A673 (cell line): ENCODE measurements around the gene HBS1L. TPM values are rescaled to one million over a fixed set of nuclear protein-coding genes. Genes with fewer than 3 reads are reported as not detected.

Experiments used
- BruUV-seq: library from RNA; stranded (reverse); fragments of 400-500 nt; replicated peaks from 2 replicates; lab custom pipeline; 2021; lab: Mats Ljungman, UMichigan
- CTCF ChIA-PET: fragments of 300-600 bp; sonication (Branson Sonifier 250); formaldehyde crosslinking; loops from one replicate; lab custom pipeline; 2022; ENCODE audit warnings: antibody characterized with exemption; lab: Charles Lee
- POLR2A ChIA-PET: fragments of 300-600 bp; sonication (Branson Sonifier 250); formaldehyde crosslinking; loops from one replicate; lab custom pipeline; 2022; ENCODE audit warnings: antibody characterized with exemption; ENCODE audit not compliant: low non-redundant PET; lab: Charles Lee
- DNase-seq: peaks from one replicate; pipeline ENCODE4 v3.0.0-alpha.2; 2015; ENCODE audit warnings: low spot score
- H3K27ac ChIP-seq: fragments of 200-600 bp; sonication (generic); 2 replicates; pipeline ENCODE4 v1.5.1; 2016; ENCODE audit warnings: mixed run types, low read depth, mild to moderate bottlenecking, mixed read lengths, antibody characterized with exemption, low read length; ENCODE audit not compliant: poor library complexity, severe bottlenecking
- H3K27me3 ChIP-seq: fragments of 200-600 bp; sonication (generic); replicated peaks from 2 replicates; pipeline ENCODE4 v1.6.1; 2017; ENCODE audit warnings: mixed run types, low read depth, mild to moderate bottlenecking, mixed read lengths, antibody characterized with exemption, low read length; ENCODE audit not compliant: insufficient read depth, poor library complexity
- H3K36me3 ChIP-seq: fragments of 200-600 bp; sonication (generic); 2 replicates; pipeline ENCODE4 v1.6.1; 2016; ENCODE audit warnings: mixed run types, mild to moderate bottlenecking, mixed read lengths, antibody characterized with exemption, low read length; ENCODE audit not compliant: insufficient read depth, poor library complexity, severe bottlenecking
- H3K4me1 ChIP-seq: fragments of 200-600 bp; sonication (generic); 2 replicates; pipeline ENCODE4 v1.6.1; 2017; ENCODE audit warnings: mixed run types, mild to moderate bottlenecking, mixed read lengths, antibody characterized with exemption, low read length; ENCODE audit not compliant: insufficient read depth, poor library complexity, severe bottlenecking
- H3K4me3 ChIP-seq: fragments of 200-600 bp; sonication (generic); 2 replicates; pipeline ENCODE4 v1.5.1; 2016; ENCODE audit warnings: low read depth, mixed run types, mild to moderate bottlenecking, mixed read lengths, low read length; ENCODE audit not compliant: poor library complexity, severe bottlenecking
- H3K9me3 ChIP-seq: fragments of 200-600 bp; sonication (generic); 2 replicates; pipeline ENCODE4 v1.6.1; 2016; ENCODE audit warnings: mixed run types, low read depth, mild to moderate bottlenecking, mixed read lengths, antibody characterized with exemption, low read length; ENCODE audit not compliant: poor library complexity, severe bottlenecking
- EZH2 ChIP-seq: fragments of 200-600 bp; sonication (generic); IDR thresholded peaks from 2 replicates; pipeline ENCODE4 v1.6.1; 2017; ENCODE audit warnings: borderline replicate concordance, low read depth, mild to moderate bottlenecking, mixed read lengths, antibody characterized with exemption, low read length; ENCODE audit not compliant: poor library complexity, severe bottlenecking
- intact Hi-C: fragments of 100-400 bp; cut with micrococcal nuclease; formaldehyde crosslinking; loops from one replicate; pipeline ENCODE4 v1.10.0; 2022; ENCODE audit not compliant: unreplicated experiment
- total RNA-seq: library from RNA; stranded (reverse); gene quantifications from 2 replicates; pipeline ENCODE4 v1.2.3, GENCODE V29; 2021
- TF ChIP-seq, protein P1 (sequence below): fragments of 300-800, 200-600 bp; sonication (generic); conservative IDR thresholded peaks from 2 replicates; pipeline ENCODE4 v1.5.1; 2017; ENCODE audit warnings: low read depth, mild to moderate bottlenecking, antibody characterized with exemption, low read length, moderate library complexity, mixed read lengths

The HBS1L gene
- total RNA-seq, 1 experiment from 2014 or later: 106 TPM

DNA sequence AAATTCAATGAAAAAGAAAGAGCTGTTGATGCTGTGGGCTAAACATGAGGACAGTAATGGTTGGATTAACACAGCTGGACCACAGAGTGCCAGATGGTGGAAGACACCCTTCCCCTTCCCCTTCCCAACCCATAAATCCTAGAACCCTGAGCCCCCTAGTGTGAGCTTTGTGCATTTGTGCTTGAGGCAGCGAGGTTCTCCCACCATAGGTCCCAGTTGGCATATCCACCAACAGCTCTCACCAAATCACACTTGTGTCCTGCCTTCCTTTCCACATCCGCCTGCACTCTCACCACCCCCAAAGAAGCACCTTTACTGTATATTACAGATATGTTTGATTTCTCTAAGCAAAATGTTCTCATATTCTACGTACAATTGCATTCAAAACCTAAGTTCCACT is 32.8 kb upstream of the HBS1L start:
- Histone ChIP-seq H3K27me3 (no peaks in the 10 kb centered on the region), H3K4me3 (no peak overlapping the region), H3K27ac (no peak overlapping the region), H3K36me3 (no peaks in the 10 kb centered on the region), H3K4me1 (no peaks in the 10 kb centered on the region), H3K9me3 (no peaks in the 10 kb centered on the region)
- TF ChIP-seq EZH2: no peak
- TF ChIP-seq, protein P1, sequence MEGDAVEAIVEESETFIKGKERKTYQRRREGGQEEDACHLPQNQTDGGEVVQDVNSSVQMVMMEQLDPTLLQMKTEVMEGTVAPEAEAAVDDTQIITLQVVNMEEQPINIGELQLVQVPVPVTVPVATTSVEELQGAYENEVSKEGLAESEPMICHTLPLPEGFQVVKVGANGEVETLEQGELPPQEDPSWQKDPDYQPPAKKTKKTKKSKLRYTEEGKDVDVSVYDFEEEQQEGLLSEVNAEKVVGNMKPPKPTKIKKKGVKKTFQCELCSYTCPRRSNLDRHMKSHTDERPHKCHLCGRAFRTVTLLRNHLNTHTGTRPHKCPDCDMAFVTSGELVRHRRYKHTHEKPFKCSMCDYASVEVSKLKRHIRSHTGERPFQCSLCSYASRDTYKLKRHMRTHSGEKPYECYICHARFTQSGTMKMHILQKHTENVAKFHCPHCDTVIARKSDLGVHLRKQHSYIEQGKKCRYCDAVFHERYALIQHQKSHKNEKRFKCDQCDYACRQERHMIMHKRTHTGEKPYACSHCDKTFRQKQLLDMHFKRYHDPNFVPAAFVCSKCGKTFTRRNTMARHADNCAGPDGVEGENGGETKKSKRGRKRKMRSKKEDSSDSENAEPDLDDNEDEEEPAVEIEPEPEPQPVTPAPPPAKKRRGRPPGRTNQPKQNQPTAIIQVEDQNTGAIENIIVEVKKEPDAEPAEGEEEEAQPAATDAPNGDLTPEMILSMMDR: peak; percentile 34; the same call in 1 of the 2 replicates
- BruUV-seq: no TSS peak
- POLR2A ChIA-PET: no interaction called here
- CTCF ChIA-PET: interaction anchor here (0.7 kb wide), 1 partner anchor 1028 kb away, joined by 4 read pairs; no protein-coding TSS in a partner anchor
- intact Hi-C loops: no loop called here
- peak; percentile 26 for DNase-seq

DNA sequence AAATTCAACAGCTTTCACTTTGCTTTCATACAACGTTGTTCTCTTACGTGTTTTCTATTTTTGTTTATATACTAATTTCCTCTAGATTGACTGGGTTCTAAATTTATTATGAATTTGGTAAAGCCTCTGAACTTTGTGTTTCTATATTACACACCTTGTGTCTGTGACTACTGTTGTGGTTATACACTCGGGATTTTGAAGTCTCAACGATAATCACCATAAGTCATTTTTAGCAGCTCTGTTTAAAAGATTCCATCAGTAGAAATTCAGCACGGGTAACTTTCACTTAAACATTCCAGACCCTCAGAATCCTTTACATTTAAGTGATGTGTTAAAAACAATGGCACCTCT is 31.8 kb upstream of the HBS1L start:
- Histone ChIP-seq H3K4me3 (no peak overlapping the region), H3K36me3 (no peaks in the 10 kb centered on the region), H3K27ac (no peak overlapping the region), H3K9me3 (peaks cover 9% of the 10 kb centered on the region), H3K4me1 (no peaks in the 10 kb centered on the region), H3K27me3 (no peaks in the 10 kb centered on the region)
- CTCF ChIA-PET: no interaction called here
- no peak for DNase-seq
- TF ChIP-seq EZH2: no peak
- intact Hi-C loops: no loop called here
- BruUV-seq: no TSS peak
- POLR2A ChIA-PET: no interaction called here

DNA sequence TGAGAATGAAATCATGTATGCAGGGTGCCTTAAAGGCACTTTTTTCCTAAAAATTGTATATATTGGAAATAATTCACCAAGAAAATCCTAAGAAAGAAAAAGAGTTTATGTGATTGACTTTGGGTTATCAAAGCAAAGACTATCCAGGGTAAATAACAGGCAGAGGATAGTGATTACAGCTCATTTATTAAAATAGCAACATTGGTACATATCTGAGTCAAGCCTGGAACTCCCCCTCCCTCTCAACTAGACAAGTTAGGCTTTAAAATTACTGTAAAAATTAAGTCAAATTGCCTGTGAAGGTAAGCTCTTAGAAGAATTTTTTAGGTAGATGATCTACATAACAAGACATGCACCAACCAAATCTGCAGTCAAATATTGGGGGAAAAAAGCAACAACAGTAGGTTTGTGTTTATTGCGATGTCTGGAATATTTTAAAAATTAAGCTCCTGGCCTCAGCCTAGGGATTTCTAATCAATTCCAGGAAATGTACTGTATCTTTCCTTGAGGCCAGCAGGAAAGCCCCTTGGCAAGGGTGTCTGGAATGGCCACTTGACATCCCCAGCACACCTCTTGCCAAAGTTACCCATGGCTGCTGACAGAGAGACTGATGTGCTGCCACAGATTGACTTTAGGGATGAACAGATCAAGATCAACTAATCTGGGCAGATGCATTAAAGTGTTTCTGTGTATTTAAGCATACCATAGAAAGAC is 31.2 kb upstream of the HBS1L start:
- DNase-seq: no peak
- H3K9me3 ChIP-seq: peaks cover 9% of the 10 kb centered on the region
- H3K4me1 ChIP-seq: no peaks in the 10 kb centered on the region
- no peaks in the 10 kb centered on the region for H3K27me3 ChIP-seq
- no peak overlapping the region for H3K27ac ChIP-seq
- no peaks in the 10 kb centered on the region for H3K36me3 ChIP-seq
- no peak overlapping the region for H3K4me3 ChIP-seq
- ChIA-PET CTCF (no interaction called here), POLR2A (no interaction called here)
- no peak for TF ChIP-seq EZH2
- TF ChIP-seq, protein P1: no peak
- no TSS peak for BruUV-seq
- intact Hi-C loops: no loop called here

DNA sequence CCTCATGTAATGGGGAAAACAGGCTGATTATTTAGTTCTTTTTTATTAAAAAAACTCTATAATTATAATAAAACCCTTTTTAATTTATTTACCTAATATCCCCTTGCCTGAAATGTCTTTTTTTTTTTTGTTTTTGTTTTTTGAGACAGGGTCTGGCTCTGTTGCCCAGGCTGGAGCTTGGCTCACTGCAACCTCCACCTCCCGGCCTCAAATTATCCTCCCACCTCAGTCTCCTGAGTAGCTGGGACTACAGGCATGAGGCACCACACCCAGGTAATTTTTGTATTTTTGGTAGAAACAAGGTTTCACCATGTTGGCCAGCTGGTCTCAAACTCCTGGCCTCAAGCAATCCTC is 30.3 kb upstream of the HBS1L start:
- intact Hi-C loops: no loop called here
- DNase-seq: no peak
- no peak overlapping the region for H3K27ac ChIP-seq
- ChIA-PET CTCF (no interaction called here), POLR2A (no interaction called here)
- H3K27me3 ChIP-seq: no peaks in the 10 kb centered on the region
- no peak for TF ChIP-seq EZH2
- TF ChIP-seq, protein P1: no peak
- no TSS peak for BruUV-seq
- H3K4me1 ChIP-seq: no peaks in the 10 kb centered on the region
- no peaks in the 10 kb centered on the region for H3K36me3 ChIP-seq
- H3K4me3 ChIP-seq: no peak overlapping the region
- peaks cover 9% of the 10 kb centered on the region for H3K9me3 ChIP-seq
